ENCODE data around the gene ATP5F1E. TPM values are rescaled to one million over a fixed set of nuclear protein-coding genes. Genes with fewer than 3 reads are reported as not detected.

Gene ATP5F1E
- total and polyA plus RNA-seq, 10 of the 15 experiments (the other 5 are each of a cell fraction or from before 2014, with no cell fraction given), result 49.0 to 407 (median 117) TPM

DNA sequence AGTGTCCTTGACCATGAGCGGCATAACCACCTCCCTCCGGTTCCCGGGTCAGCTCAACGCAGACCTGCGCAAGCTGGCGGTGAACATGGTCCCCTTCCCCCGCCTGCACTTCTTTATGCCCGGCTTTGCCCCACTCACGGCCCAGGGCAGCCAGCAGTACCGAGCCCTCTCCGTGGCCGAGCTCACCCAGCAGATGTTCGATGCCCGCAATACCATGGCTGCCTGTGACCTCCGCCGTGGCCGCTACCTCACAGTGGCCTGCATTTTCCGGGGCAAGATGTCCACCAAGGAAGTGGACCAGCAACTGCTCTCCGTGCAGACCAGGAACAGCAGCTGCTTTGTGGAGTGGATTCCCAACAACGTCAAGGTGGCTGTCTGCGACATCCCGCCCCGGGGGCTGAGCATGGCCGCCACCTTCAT is 8.0 kb downstream of the ATP5F1E start:
- no peaks in the 10 kb centered on the region for H4K20me1 ChIP-seq (ENCODE audit: control insufficient read depth, insufficient read depth)
- 96% methylated on average over 24 of the region's 24 CpGs for WGBS (ENCODE audit: insufficient coverage, insufficient replicate concordance, low lambda C conversion rate, missing lambda C conversion rate)
- in situ Hi-C loops (cut with MboI), result no loop called here

More for the DNA sequence above, 8.0 kb downstream of the ATP5F1E start:
- ChIA-PET POLR2A (no interaction called here), SMC1A (ENCODE audit: uncharacterized antibody, unreplicated experiment) (no interaction called here), CTCF (no interaction called here), RAD21 (ENCODE audit: unreplicated experiment) (interaction anchor here (0.7 kb wide), 1 partner anchor 42 kb away, joined by 4 read pairs; no protein-coding TSS in a partner anchor)
- intact Hi-C loops (cut with micrococcal nuclease; ENCODE audit: unreplicated experiment), result no loop called here
- H2AFZ ChIP-seq (ENCODE audit: control insufficient read depth, low read depth, low read length), result no peak overlapping the region
- ATAC-seq (no peak), DNase-seq (ENCODE audit: low read depth, low spot score) (no peak), FAIRE-seq (no peak)
- no peaks in the 10 kb centered on the region for H3K9me3 ChIP-seq (replicated peaks; ENCODE audit: control insufficient read depth, insufficient read depth, low read length)
- H3K36me3 ChIP-seq (ENCODE audit: control insufficient read depth in 2 of 2, insufficient read depth in 2 of 2, low read length in 1 of 2), result peaks cover 13 to 30% of the 10 kb centered on the region in 2 experiments
- H3K4me1 ChIP-seq (ENCODE audit: control insufficient read depth, insufficient read depth, low read length), result no peaks in the 10 kb centered on the region
- H3K27ac ChIP-seq (ENCODE audit: control insufficient read depth, insufficient read depth), result no peak overlapping the region
- TF ChIP-seq FOXK2 (IDR thresholded peaks at IDR 0.05) (no peak), MLLT1 (IDR thresholded peaks at IDR 0.05) (no peak), MEF2A (IDR thresholded peaks at IDR 0.05; ENCODE audit: insufficient read depth, low read depth, low read length) (no peak), HDAC2 (IDR thresholded peaks at IDR 0.05) (no peak), HDAC6 (IDR thresholded peaks at IDR 0.05; ENCODE audit: unreplicated experiment) (no peak)
- TF ChIP-seq, protein P1, sequence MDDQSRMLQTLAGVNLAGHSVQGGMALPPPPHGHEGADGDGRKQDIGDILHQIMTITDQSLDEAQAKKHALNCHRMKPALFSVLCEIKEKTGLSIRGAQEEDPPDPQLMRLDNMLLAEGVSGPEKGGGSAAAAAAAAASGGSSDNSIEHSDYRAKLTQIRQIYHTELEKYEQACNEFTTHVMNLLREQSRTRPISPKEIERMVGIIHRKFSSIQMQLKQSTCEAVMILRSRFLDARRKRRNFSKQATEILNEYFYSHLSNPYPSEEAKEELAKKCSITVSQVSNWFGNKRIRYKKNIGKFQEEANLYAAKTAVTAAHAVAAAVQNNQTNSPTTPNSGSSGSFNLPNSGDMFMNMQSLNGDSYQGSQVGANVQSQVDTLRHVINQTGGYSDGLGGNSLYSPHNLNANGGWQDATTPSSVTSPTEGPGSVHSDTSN (IDR thresholded peaks at IDR 0.05; ENCODE audit: insufficient replicate concordance, low read depth, low read length), result no peak
- no peaks in the 10 kb centered on the region for H3K27me3 ChIP-seq (replicated peaks in 1 of 2; ENCODE audit: control insufficient read depth in 2 of 2, insufficient read depth in 2 of 2, low read length in 1 of 2)
- no peak overlapping the region for H3K4me2 ChIP-seq (ENCODE audit: control insufficient read depth, insufficient read depth)
- no peak overlapping the region for H3K4me3 ChIP-seq
- H3K9ac ChIP-seq (ENCODE audit: control insufficient read depth, insufficient read depth, low read length), result no peak overlapping the region
- BruUV-seq (replicated peaks), result no TSS peak
- peaks cover 24% of the 10 kb centered on the region for H3K79me2 ChIP-seq (ENCODE audit: control insufficient read depth, insufficient read depth, low read length)

Data from GM12878 (cell line).